ENCODE measurements around the gene ANK3.

ANK3 gene

DNA sequence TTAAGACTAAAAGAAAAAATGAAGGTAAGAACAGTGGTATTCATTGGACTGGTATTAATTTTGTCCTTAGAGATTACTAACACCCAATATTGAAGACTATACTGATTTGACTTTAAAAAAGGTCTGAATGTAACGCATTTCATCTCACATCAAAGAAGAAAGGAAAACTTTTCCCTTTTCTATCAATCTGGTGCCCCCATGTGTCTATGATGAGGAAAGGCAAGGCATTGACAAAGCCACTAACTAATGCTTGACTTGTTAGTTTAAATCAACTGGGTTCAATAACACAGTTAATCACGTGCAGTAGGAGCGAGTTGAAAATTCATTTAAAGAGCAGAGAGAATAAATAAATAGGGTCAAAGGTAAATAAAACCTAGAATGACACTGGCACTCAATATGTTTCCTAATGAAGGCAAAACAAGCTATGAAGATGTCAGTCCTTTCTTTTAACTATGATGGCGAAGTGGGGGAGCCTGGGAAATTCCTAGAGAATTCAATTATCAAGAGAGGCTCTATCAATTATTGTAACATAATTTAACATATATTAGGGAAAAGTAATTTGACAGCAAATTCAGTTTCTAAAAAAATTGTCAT lies 180.9 kb downstream of the ANK3 start:
- peak in 1 of 2 experiments; percentile 37 for DNase-seq

GRCh38 chr10:60207894-60208293 lies 181.8 kb downstream of the ANK3 start:
- no peak for DNase-seq

DNA sequence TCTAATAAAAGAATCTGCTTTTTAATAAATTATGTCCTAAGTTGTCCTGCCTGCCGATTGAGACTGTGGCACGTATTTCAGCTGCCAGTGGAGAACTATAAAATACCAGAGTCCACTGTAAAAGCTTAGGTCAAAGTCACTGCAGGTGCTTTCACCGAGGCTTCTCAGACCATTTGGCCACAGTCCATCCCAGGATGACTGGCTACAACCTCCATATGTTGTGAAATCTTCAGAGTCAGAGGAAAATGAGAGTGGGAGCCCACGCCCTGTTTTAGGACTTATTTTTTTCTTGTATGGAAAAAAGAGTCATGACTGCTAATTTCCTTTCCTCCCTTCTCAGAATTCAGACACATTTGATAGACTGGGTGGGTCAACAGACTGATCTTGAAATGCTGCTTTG lies 182.9 kb downstream of the ANK3 start:
- no peak for DNase-seq

DNA sequence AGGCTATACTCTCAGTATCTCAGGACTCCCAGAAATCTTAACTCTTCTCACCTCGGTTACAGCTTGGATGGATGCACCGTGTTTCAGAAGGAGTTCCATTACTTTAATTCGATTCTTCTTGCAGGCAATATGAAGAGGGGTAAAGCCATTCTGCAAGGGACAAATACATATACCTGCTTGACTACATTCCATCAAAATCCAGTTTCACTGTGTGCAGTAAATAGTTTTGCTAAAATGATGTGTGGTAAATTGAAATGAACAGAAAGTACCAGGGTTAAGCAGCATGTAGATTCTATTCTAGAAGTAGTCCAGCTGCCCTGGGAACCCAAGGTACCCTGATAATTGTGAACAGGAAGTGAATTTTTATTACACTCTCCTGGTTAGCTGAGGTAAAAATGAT lies 183.9 kb downstream of the ANK3 start:
- no peak for DNase-seq

- peak in 1 of 2 experiments; percentile 3 for DNase-seq
Measured at GRCh38 chr10:60203993-60204618, 185.6 kb downstream of the ANK3 start.

- DNase-seq: no peak
Measured at GRCh38 chr10:60200682-60201053, 189.0 kb downstream of the ANK3 start.

- no peak for DNase-seq
Measured at GRCh38 chr10:60200012-60200681, 189.5 kb downstream of the ANK3 start.

GRCh38 chr10:60197206-60197605 lies 192.5 kb downstream of the ANK3 start:
- no peak for DNase-seq

DNA sequence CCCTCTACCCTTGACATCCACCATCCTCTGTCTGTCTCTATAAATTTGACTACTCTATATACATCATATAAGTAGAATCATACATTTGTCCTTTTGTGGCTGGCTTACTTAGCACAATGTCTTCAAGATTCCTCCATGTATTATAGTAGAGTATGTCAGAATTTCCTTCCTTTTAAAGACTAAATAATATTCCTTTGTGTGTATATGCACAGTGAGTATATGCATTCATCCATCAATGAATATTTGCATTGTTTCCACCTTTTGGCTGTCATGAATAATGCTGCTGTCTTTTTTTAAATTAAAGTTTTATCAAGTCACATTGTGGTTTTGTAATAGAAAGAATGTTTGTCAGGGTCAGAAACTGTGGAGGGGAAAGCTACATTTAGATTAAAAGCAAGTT lies 195.3 kb downstream of the ANK3 start:
- DNase-seq: no peak

DNA sequence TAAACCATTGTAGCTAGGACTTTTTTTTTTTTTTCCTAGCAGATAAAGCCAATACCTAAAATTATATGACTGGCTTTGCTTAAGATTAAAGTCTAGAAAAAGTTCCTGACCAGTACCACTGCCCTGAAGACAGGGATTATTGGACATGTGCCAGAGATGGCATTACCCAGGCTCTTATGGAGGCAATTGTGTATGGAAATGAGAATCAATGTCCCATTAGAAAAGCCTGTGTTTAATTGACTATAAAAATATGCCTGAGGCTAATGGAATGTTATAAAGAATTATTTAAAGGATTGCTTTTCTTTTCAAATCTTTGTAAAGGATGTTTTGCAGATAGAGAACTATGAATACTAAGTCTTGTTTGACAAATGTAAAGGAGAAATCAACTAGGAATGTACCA lies 196.7 kb downstream of the ANK3 start:
- no peak for DNase-seq

DNA sequence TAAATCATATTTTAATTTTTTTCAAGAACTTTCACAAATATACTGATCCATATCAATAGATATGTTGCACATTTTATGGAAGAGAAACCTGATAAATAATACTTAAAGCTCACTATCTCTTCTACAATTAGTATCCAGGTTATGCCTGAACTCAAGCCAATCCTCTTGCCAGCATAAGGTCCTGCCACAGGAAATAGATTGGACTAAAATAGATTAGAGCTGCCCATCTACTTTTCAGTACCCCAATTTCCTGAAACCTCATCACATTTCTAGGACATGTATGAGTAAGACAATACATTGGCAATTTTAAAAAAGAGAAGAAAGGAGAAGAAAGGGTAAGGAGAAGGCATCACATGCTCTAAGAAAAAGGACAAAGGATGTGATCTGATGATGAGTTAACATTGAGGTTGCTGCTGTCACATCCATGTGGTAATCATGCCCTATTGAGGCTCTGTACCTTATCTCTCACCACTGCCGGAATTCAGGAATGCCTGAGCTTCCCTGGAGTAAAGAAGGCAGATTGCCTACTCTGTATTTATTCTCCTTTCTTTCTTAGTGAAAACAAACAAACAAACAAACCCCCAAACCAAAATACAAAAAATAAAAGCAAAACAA lies 199.7 kb downstream of the ANK3 start:
- no peak for DNase-seq

- no peak for DNase-seq
Measured at GRCh38 chr10:60188548-60188947, 201.1 kb downstream of the ANK3 start.

DNA sequence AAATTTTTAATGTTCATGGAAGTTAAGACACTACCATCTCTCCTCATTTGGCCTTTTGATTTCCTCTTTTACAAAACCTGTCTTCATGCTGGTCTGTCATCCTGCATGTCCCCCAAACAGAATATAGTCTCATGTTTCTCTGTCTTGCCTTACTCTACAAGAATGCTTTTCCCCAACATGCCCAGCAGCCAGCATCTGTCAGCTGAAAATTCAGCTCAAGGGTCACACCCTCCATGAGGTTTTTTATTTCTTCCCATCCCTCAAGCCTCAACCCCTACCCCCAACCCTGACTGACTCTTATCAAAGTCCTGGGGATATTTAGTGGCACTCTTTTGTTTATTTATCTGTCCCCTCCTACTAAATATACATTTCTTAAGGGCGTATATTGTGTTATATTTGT lies 202.0 kb downstream of the ANK3 start:
- DNase-seq: no peak

DNA sequence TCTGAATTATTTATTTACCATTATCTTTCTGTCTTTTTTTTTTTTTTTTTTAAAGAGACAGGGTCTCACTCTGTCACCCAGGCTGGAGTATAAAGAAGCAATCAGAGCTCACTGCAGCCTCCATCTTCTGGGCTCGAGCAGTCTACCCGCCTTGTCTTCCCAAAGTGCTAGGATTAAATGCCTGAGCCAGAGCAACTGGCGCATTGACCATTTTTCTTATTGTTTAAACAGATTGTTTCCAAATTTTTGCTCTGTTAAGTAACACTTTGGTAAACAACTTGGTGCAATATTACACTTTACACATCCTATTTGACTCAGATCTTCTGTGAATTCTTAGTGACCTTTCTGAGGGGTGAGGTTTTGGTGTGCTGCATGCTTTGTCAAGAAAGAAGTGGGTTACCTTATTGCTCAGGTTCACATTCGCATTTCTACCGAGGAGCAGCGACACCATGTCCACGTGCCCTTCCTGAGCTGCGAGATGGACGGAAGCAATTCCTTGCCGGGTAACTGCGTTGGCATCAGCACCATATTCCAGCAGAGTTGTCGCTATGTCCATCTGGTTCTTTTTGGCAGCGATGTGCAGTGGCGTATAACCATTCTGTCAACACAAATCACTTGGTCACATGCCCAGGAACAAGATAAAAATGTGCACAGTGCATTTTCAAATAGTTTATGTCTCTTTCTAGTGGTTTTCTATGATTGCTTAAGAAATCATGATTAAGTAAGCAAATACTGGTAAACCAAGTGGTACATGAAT lies 203.2 kb downstream of the ANK3 start:
- DNase-seq: no peak

DNA sequence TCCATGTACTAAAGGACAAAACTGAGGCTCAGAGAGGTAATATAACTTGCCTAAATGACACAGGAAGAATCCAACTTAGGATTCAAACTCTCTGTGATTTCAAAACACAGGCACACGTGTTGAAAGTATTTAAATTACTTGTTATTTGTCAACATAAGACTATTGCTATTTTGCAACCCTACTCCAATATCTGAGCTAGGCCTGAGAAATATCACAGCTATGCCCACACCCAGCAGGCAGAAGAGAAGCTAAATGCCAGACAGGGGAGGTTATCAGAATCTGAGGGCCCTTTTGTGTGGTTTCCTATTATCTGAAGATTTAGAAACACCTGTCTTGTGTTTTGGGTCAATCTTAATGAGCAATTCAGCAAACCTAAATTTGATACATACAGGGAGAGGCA lies 204.3 kb downstream of the ANK3 start:
- no peak for DNase-seq

DNA sequence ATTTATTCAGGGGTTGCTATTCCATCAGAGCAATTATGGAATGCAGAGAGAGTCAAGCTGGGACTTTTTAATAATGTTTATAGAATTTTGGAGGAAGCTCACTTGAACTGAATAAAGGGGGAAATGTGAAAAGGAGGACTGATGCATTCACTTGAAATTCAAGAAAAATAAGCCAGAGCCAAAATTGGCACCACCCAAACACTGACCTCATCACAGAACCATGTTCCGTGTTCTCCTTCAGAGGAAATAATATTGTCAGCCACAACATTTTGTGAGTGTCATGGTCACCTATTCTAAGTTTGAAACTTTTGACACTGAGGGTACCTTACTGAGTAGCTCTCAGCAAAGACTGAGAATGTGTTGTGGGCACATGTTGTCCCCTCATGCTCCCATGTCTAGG lies 207.0 kb downstream of the ANK3 start:
- DNase-seq: no peak

DNA sequence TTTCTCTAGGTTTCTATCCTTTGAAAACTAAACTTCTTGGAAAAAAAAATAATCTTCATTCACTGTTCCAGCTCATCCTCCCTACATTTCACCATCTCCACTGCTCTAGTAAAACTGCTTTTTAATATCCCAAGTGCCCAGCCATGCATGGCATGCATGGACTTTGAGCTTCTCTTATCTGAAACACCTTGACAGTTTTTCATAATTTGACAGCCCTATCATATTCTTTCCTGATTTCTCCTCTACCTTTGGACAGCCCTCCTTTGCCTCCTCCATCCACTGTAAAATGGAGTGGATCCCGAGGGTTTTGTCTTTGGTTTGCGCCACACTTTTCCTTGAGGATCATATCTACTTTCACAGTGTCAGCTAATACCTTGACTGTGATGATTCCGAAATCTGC lies 212.8 kb downstream of the ANK3 start:
- DNase-seq: no peak

GRCh38 chr10:60175441-60175971 lies 214.2 kb downstream of the ANK3 start:
- DNase-seq: no peak

DNA sequence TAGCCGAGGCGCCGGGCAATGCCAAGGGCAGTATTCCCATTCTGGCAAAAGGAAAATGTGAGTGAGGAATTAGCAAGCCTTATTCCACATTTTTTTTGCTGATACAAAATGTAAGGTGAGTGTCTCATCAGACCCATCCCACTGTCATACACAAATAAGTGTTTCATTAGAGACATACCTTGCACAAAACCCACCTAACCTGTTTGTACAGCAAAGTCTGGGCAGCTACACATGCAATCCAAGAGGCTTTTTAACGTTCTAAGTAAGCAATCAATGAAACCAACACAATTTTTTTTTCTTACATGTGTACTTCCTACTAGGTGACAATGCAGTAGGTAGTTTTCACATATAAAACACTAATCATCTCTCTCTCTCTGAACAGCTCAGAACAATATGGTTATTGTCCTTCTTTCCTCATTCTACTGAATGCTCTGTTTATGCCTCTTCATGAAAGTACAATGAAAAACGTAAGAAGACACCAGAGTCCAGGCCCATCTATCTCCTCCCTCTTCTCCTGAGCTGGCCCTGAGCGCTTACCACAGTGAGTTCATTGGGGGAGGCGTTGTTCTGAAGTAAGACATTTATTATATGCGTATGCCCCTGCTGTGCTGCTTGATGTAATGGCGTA lies 217.2 kb downstream of the ANK3 start:
- DNase-seq: no peak

DNA sequence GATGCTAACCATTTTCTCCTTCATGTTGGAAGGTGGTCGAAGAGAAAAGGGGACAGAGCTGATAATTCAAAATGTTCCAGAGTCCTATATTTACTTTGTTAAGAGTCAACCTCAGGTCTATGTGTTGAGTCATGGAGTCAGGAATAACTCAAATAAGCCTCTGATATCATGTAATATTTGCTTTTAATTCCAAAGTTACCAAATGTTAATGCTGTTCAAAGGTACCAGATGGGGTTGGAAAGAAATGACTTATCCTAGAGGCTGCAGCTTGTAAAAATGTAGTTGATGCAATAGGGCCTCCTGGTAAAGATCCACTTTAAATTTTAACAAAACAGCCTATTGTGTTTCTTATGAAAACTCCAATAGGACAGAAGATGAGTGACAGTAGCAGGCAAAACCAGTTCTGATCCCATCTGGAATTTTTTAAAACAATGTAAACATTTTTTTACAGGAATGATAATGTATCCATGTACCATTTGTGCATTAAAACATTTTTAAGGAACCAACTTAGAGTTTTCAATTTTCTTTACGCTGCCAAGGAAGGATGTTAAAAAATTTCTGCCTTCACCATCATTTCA lies 218.2 kb downstream of the ANK3 start:
- DNase-seq: no peak

DNA sequence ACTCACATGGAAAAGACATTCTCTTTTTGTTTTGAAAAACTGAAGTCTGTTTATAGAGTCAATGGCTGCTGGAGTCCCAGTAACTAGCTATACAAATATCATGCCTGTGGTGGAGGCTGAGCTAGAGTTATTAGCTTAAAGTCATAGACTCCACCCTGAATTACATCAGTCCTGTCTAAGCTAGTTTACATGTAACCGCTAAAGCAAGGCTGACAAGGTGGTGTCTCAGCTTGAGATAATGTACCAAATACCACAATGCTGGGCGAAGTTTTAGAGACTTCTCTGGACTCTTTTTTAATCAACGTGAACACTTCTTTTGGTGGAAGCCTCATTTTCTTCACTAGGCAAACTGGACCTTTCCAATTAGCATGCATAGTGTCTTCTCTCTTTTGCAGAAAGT lies 219.4 kb downstream of the ANK3 start:
- DNase-seq: no peak

GRCh38 chr10:60169111-60169510 lies 220.6 kb downstream of the ANK3 start:
- DNase-seq: no peak

Data from SW 1271 (cell line).